HepG2 (cell line): ENCODE results near the gene MLLT10. TPM values are rescaled to one million over a fixed set of nuclear protein-coding genes. Genes with fewer than 3 reads are reported as not detected.

Experiments
- ATM ChIP-seq: fragments of 450-650 bp; IDR thresholded peaks from 2 replicates; pipeline ENCODE4 v1.7.1; 2017; ENCODE audit warnings: mild to moderate bottlenecking, borderline replicate concordance
- HNF4G ChIP-seq, 2 experiments: sonication (generic) in 1 of 2; formaldehyde crosslinking in 1 of 2; IDR thresholded peaks; 2 replicates each; pipeline versions ENCODE4 v1.4.0 to v1.6.1; 2011 to 2020; ENCODE audit warnings: borderline replicate concordance in 2 of 2, low read depth in 2 of 2, mild to moderate bottlenecking in 2 of 2, low read length in 1 of 2, missing genetic modification reagents in 1 of 2, moderate library complexity in 1 of 2
- IRF2 ChIP-seq: IDR thresholded peaks from 2 replicates; pipeline ENCODE4 v1.6.1; 2018; ENCODE audit warnings: missing genetic modification reagents, missing compliant biosample characterization
- NFKB2 ChIP-seq: sonication (generic); formaldehyde crosslinking; IDR thresholded peaks from 2 replicates; pipeline ENCODE4 v1.4.0; 2020; ENCODE audit warnings: missing genetic modification reagents, borderline replicate concordance
- NONO ChIP-seq, 2 experiments: fragments of 450-650 bp in 1 of 2; sonication (generic) in 1 of 2; formaldehyde crosslinking in 1 of 2; IDR thresholded peaks in 1 of 2; conservative IDR thresholded peaks in 1 of 2; 2 replicates each; pipeline versions ENCODE4 v1.6.1 to v1.8.0; 2017 to 2022; ENCODE audit warnings: mild to moderate bottlenecking in 1 of 2, missing genetic modification reagents in 1 of 2, moderate library complexity in 1 of 2
- ONECUT2 ChIP-seq: sonication (generic); formaldehyde crosslinking; IDR thresholded peaks from 2 replicates; pipeline ENCODE4 v1.4.0; 2020; ENCODE audit warnings: missing genetic modification reagents
- PCBP2 ChIP-seq: fragments of 200-400 bp; formaldehyde crosslinking; optimal IDR thresholded peaks from 2 replicates; pipeline ENCODE3; 2018; ENCODE audit warnings: low read length, low read depth; ENCODE audit not compliant: poor library complexity, severe bottlenecking
- POLR2AphosphoS2 ChIP-seq: IDR thresholded peaks from 2 replicates; pipeline ENCODE4 v1.6.1; 2011; ENCODE audit warnings: low read depth, low read length, improper control_type of control experiment
- POLR2AphosphoS5 ChIP-seq: IDR thresholded peaks from 2 replicates; pipeline ENCODE4 v1.6.1; 2012; ENCODE audit warnings: low read depth, low read length
- PPARG ChIP-seq: conservative IDR thresholded peaks from 2 replicates; pipeline ENCODE4 v1.6.1; 2016; ENCODE audit warnings: missing biosample characterization, missing genetic modification reagents
- RFX3 ChIP-seq: IDR thresholded peaks from 2 replicates; pipeline ENCODE4 v1.6.1; 2016; ENCODE audit warnings: missing biosample characterization, missing genetic modification reagents
- RFXANK ChIP-seq: IDR thresholded peaks from 2 replicates; pipeline ENCODE4 v1.6.1; 2016
- SMAD3 ChIP-seq: sonication (generic); formaldehyde crosslinking; IDR thresholded peaks from 2 replicates; pipeline ENCODE4 v1.4.0; 2020; ENCODE audit warnings: missing genetic modification reagents
- ZNF367 ChIP-seq: sonication (generic); formaldehyde crosslinking; IDR thresholded peaks from 2 replicates; pipeline ENCODE4 v1.4.0; 2020; ENCODE audit warnings: missing genetic modification reagents, borderline replicate concordance
- ZNF501 ChIP-seq: sonication (generic); formaldehyde crosslinking; IDR thresholded peaks from 2 replicates; pipeline ENCODE4 v1.5.1; 2020; ENCODE audit warnings: mild to moderate bottlenecking, moderate library complexity, missing genetic modification reagents
- ZNF660 ChIP-seq: sonication (generic); formaldehyde crosslinking; IDR thresholded peaks from 2 replicates; pipeline ENCODE4 v1.5.1; 2020; ENCODE audit warnings: mild to moderate bottlenecking, low read depth, missing genetic modification reagents, borderline replicate concordance
- ZNF674 ChIP-seq: sonication (generic); formaldehyde crosslinking; IDR thresholded peaks from 2 replicates; pipeline ENCODE4 v1.5.0; 2020; ENCODE audit warnings: low read depth, mild to moderate bottlenecking, missing genetic modification reagents
- polyA plus RNA-seq, 8 experiments: library from polyadenylated mRNA; depleted of rRNA in 3 of 8; stranded (reverse) in 7 of 8; unstranded in 1 of 8; fragments of >200 nt; fragmentation: Illumina TruSeq in 4 of 8; extraction: Trizol in 4 of 8; gene quantifications; 2 replicates each; pipeline versions ENCODE4 v1.2.1 to v1.2.3, GENCODE V29; 2011 to 2016; ENCODE audit warnings: low read depth in 4 of 8, missing spikeins in 1 of 8, mixed read lengths in 1 of 8; ENCODE audit not compliant: insufficient read depth in 1 of 8
- total RNA-seq, 5 experiments: library from RNA; depleted of rRNA; stranded (reverse); fragments of >200 nt; fragmentation: Illumina TruSeq; extraction: Trizol; gene quantifications; 2 replicates each; pipeline ENCODE4 v1.2.3, GENCODE V29; 2016; ENCODE audit warnings: low read depth in 1 of 5
- TF ChIP-seq, protein P1 (sequence below): sonication (generic); formaldehyde crosslinking; IDR thresholded peaks from 2 replicates; pipeline ENCODE4 v1.4.0; 2020; ENCODE audit warnings: mild to moderate bottlenecking, missing genetic modification reagents
- TF ChIP-seq, protein P2 (sequence below): sonication (generic); formaldehyde crosslinking; IDR thresholded peaks from 2 replicates; pipeline ENCODE4 v1.8.0; 2022; ENCODE audit warnings: missing genetic modification reagents, low read depth, mild to moderate bottlenecking, borderline replicate concordance
- TF ChIP-seq, protein P3 (sequence below): sonication (generic); formaldehyde crosslinking; IDR thresholded peaks from 2 replicates; pipeline ENCODE4 v1.4.0; 2020; ENCODE audit warnings: low read depth, missing genetic modification reagents

Gene MLLT10
- total and polyA plus RNA-seq, 2 of the 13 experiments (the other 11 are each of a cell fraction or from before 2014, with no cell fraction given): 51.3 to 84.1 TPM

DNA sequence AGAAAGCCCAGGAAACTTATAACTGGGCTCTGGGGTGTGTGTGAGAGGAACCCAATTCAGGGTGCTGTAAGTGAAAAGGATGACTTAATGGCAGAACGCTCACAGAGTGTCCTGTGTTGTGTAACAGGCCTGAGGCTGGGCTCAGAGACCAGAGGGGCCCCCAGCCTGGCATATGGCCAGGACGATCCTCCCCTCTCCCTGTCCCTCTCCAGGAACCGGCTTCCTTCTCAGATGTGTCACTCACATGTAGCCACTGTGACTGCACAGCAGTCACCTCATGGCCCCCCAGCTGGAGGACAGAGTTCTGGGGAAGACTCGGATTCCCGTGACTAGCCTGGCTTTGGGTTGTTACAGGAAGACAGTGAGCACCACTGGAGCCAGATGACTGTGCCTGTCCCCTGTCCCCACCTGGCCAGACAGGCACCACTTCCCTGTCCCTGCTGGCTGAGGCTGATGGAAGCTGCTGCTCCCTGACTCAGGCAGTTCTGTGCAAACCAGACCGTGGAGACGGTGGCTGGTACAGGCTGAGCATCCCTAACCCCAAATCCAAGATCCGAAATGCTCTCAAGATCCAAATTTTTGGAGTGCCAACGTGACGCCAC lies 220.5 kb downstream of the MLLT10 start (continued):
- TF ChIP-seq HNF4G (IDR thresholded peaks at IDR 0.05; ENCODE audit: borderline replicate concordance, low read depth, low read length) (peak; percentile 54), HNF4G (CRISPR knock-in tag; IDR thresholded peaks at IDR 0.05; ENCODE audit: borderline replicate concordance, low read depth) (no peak), ZNF660 (no peak), RFX3 (no peak), ZNF501 (CRISPR knock-in tag) (no peak; the same call in 1 of the 2 replicates), POLR2AphosphoS2 (no peak), SMAD3 (0 out of 2 replicates have a peak, but pooled peaks have one; percentile 36), RFXANK (no peak), ZNF674 (no peak), IRF2 (CRISPR knock-in tag) (no peak), ZNF367 (CRISPR knock-in tag) (no peak), PCBP2 (no peak), POLR2AphosphoS5 (no peak), ATM (no peak; the same call in 1 of the 2 replicates), NONO (IDR thresholded peaks at IDR 0.05) (no peak), NONO (CRISPR knock-in tag; conservative IDR thresholded peaks at IDR 0.05) (peak; percentile 45; the same call in 1 of the 2 replicates), PPARG (CRISPR knock-in tag) (no peak), NFKB2 (CRISPR knock-in tag) (no peak), ONECUT2 (CRISPR knock-in tag) (no peak)
- TF ChIP-seq, protein P1, sequence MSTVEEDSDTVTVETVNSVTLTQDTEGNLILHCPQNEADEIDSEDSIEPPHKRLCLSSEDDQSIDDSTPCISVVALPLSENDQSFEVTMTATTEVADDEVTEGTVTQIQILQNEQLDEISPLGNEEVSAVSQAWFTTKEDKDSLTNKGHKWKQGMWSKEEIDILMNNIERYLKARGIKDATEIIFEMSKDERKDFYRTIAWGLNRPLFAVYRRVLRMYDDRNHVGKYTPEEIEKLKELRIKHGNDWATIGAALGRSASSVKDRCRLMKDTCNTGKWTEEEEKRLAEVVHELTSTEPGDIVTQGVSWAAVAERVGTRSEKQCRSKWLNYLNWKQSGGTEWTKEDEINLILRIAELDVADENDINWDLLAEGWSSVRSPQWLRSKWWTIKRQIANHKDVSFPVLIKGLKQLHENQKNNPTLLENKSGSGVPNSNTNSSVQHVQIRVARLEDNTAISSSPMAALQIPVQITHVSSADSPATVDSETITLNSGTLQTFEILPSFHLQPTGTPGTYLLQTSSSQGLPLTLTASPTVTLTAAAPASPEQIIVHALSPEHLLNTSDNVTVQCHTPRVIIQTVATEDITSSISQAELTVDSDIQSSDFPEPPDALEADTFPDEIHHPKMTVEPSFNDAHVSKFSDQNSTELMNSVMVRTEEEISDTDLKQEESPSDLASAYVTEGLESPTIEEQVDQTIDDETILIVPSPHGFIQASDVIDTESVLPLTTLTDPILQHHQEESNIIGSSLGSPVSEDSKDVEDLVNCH (CRISPR knock-in tag): no peak
- TF ChIP-seq, protein P2, sequence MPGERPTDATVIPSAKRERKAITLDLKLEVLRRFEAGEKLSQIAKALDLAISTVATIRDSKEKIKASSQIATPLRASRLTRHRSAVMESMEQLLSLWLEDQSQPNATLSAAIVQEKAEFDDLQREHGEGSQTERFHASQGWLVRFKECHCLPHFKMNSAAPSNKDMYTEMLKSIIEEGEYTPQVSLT: no peak
- TF ChIP-seq, protein P3, sequence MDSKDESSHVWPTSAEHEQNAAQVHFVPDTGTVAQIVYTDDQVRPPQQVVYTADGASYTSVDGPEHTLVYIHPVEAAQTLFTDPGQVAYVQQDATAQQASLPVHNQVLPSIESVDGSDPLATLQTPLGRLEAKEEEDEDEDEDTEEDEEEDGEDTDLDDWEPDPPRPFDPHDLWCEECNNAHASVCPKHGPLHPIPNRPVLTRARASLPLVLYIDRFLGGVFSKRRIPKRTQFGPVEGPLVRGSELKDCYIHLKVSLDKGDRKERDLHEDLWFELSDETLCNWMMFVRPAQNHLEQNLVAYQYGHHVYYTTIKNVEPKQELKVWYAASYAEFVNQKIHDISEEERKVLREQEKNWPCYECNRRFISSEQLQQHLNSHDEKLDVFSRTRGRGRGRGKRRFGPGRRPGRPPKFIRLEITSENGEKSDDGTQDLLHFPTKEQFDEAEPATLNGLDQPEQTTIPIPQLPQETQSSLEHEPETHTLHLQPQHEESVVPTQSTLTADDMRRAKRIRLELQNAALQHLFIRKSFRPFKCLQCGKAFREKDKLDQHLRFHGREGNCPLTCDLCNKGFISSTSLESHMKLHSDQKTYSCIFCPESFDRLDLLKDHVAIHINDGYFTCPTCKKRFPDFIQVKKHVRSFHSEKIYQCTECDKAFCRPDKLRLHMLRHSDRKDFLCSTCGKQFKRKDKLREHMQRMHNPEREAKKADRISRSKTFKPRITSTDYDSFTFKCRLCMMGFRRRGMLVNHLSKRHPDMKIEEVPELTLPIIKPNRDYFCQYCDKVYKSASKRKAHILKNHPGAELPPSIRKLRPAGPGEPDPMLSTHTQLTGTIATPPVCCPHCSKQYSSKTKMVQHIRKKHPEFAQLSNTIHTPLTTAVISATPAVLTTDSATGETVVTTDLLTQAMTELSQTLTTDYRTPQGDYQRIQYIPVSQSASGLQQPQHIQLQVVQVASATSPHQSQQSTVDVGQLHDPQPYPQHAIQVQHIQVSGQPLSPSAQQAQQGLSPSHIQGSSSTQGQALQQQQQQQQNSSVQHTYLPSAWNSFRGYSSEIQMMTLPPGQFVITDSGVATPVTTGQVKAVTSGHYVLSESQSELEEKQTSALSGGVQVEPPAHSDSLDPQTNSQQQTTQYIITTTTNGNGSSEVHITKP (CRISPR knock-in tag): no peak
